HAP-1 (cell line): ENCODE data around the gene ITIH2.
A peak's percentile ranks its signal among the peaks of the same experiment; 100 is the strongest.
"Not testable (repeated sequence)": the region's sequence is repeated elsewhere in the genome, so short reads cannot be mapped to it uniquely, and the experiment has no call there.

Experiments used
- DNase-seq, 2 experiments: peaks; one replicate each; pipeline ENCODE4 v3.0.0-alpha.2; 2016 to 2020; ENCODE audit warnings: low spot score in 2 of 2
- H3K27me3 ChIP-seq: fragments of 250-450 bp; sonication (Bioruptor Pico); 2 replicates; pipeline ENCODE4 v1.5.1; 2020; ENCODE audit warnings: low read depth, mild to moderate bottlenecking, moderate library complexity
- H3K36me3 ChIP-seq: fragments of 250-450 bp; sonication (Bioruptor Pico); replicated peaks from 2 replicates; pipeline ENCODE4 v1.5.1; 2020; ENCODE audit warnings: mild to moderate bottlenecking
- H3K4me1 ChIP-seq: fragments of 250-450 bp; sonication (Bioruptor Pico); 2 replicates; pipeline ENCODE4 v1.5.1; 2020; ENCODE audit warnings: mild to moderate bottlenecking
- H3K4me3 ChIP-seq: fragments of 250-450 bp; sonication (Bioruptor Pico); 2 replicates; pipeline ENCODE4 v1.5.1; 2020; ENCODE audit warnings: mild to moderate bottlenecking, moderate library complexity
- H3K9me3 ChIP-seq: fragments of 250-450 bp; sonication (Bioruptor Pico); 2 replicates; pipeline ENCODE4 v1.5.1; 2020; ENCODE audit warnings: mild to moderate bottlenecking, moderate library complexity
- in situ Hi-C: fragments of 300-500 bp; cut with MboI; formaldehyde crosslinking; loops from 3 replicates; pipeline ENCODE4 v1.14.3; 2020; ENCODE audit warnings: low sequenced_read_pairs, inconsistent platforms, mixed read lengths

ITIH2 gene

DNA sequence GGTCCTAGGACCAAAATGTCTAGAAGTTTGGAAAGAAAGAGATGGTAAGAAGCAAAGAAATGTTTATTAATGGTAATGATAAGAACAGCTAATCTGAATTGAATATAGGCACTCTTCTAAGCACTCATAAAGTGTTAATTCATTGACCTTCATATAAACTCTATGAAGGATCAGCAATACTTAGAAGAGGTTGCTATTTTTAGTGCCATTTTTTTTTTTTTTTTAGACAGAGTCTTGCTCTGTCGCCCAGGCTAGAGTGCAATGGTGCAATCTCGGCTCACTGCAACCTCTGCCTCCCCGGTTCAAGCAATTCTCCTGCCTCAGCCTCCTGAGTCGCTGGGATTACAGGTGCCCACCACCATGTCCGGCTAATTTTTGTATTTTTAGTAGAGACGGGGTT, 79.1 kb downstream of the ITIH2 start:
- H3K4me3 ChIP-seq, H3K27me3 ChIP-seq, in situ Hi-C loops, H3K9me3 ChIP-seq, H3K4me1 ChIP-seq, DNase-seq: not testable (repeated sequence)
- H3K36me3 ChIP-seq: peaks cover 32% of the 10 kb centered on the region

DNA sequence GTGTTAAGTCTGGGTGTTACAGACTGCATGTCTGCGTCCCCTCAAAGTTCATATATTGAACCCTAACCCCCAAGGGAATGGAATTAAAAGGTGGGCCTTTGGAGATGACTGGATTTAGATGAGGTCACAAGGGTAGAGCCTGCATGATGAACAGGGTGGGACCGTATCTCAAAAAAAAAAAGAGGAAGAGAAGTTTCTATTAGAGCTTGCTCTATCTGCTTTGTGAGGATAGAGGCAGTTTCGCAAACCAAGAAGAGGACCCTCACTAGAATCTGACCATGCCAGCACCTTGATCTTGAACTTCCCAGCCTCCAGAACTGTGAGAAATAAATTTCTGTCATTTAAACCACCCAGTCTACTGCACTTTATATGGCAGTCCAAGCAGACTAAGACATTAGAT, 83.3 kb downstream of the ITIH2 start:
- Histone ChIP-seq H3K4me3 (peak overlapping the region; percentile 77), H3K4me1 (peaks cover 17% of the 10 kb centered on the region), H3K9me3 (no peaks in the 10 kb centered on the region), H3K27me3 (no peaks in the 10 kb centered on the region), H3K36me3 (peaks cover 3% of the 10 kb centered on the region; the same call in 1 of the 2 replicates)
- in situ Hi-C loops: no loop called here
- no peak for DNase-seq

DNA sequence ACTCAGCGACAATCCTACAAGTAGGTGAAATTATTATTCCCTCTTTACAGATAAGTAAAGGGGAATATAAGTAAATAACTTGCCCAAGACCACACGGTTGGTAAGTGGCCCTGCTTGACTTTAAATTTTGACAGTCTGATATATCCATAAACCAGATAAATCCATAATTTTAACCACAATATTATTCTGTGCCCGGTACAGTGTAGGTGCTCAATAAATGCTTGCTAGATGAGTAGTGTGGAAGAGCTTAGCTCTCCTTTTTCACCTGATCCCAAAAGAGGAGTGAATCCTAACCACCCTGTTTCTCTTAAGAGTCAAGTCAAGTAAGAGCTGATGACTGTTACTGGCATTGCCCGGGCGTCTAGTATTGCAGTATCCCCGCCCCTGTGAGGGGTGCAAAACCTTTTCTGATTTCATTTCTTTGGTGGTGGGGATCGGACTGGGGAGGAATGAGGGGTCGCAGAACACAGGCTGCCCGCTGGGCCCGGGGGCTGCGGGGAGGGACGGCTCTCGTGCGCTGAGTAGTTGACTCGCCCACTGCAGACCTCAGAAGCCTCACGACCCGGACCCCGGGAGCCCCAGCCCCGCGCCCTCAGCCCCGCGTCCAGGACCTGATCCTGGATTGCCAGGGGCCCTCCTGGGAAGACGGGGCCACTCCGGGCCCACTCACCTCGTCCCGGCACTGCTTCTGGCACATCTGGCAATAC, 84.2 kb downstream of the ITIH2 start:
- no peaks in the 10 kb centered on the region for H3K27me3 ChIP-seq
- no peaks in the 10 kb centered on the region for H3K9me3 ChIP-seq
- DNase-seq: no peak
- H3K4me1 ChIP-seq: peaks cover 24% of the 10 kb centered on the region
- in situ Hi-C loops: no loop called here
- H3K36me3 ChIP-seq: peaks cover 10% of the 10 kb centered on the region; the same call in 1 of the 2 replicates
- peak overlapping the region; percentile 77 for H3K4me3 ChIP-seq

DNA sequence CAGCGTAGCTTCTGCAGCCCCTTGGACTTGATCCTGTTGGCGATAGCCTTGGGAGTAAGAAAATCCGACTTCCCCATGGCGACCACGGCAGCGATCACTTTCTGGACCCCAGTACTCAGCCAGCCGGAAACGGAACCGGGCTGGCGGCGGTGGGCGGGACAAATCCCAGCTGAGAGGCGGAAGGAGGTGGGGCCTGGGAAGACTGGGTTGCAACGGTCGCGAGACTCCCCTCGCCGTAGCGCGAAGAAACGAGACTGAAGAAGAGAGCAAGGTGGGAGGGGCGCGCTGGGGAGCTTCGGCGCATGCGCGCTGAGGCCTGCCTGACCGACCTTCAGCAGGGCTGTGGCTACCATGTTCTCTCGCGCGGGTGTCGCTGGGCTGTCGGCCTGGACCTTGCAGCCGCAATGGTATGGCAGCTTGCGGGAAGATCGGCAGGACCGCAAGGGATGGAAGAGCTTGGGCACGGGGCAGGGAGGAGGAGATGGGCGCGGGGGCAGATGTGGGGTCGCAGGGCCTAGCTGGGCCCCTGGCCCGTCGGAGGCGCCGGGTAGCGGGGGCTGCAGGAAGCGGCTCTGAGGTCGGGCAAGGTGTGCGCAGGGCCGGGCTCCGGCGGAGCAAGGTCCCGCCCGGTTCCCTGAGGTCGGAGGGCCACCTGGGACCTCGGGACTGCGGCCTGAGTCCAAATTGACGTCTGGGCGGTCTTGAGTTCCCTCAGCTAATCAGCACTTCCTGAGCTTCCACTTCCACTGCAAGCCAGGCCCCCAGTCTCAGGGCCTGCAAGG, 84.9 kb downstream of the ITIH2 start, which contains the start of the genes ATP5F1C and KIN:
ATP5F1C (plus strand) TSS at position 321 of the 782 bp plus-strand sequence; CDS start at position 352, 31 bp downstream.
KIN (minus strand) TSS at position 137 of the 782 bp plus-strand sequence; CDS start at position 77, 60 bp downstream.
- H3K27me3 ChIP-seq: no peaks in the 10 kb centered on the region
- in situ Hi-C loops: no loop called here

DNA sequence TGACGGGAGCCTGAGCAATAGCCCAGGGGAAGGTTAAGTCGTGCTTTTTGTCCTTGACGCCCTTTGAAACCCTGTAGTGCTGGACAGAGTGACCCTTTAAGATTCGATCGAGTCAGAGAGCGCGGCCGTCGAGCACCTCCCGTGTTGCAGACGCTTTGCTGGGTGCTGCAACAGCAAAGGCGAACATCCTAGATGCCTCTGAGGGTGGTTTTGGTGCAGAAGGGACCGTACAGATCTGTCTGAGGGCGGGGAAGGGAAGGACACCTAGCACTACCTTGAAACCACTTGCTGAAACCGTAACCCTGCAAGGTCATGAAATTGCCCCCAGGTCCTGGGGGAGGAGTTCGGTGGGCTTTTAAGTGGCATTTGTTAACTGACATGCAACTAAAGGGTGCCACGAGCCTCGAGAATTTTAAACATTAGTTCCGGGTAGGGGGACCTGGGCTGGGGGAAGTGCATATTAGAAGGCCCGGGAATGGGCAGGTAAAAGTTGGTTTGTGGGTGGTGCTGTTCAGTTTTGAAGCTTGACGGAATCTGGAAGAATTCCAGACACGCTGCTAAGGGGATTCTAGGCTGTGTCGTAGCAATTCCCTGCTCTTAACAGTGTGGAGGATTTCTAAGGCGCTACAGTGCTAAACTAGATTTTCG, 85.6 kb downstream of the ITIH2 start:
- H3K36me3 ChIP-seq: peaks cover 10% of the 10 kb centered on the region; the same call in 1 of the 2 replicates
- in situ Hi-C loops: no loop called here
- H3K27me3 ChIP-seq: no peaks in the 10 kb centered on the region
- peak; percentile 30 to 41 for DNase-seq
- peak overlapping the region; percentile 77 for H3K4me3 ChIP-seq
- H3K9me3 ChIP-seq: no peaks in the 10 kb centered on the region
- peaks cover 32% of the 10 kb centered on the region for H3K4me1 ChIP-seq

More for the DNA sequence above, 84.9 kb downstream of the ITIH2 start, which contains the start of the genes ATP5F1C and KIN:
- Histone ChIP-seq H3K36me3 (peaks cover 10% of the 10 kb centered on the region; the same call in 1 of the 2 replicates), H3K4me3 (peak within 1 kb of the TSS; percentile 77), H3K9me3 (no peaks in the 10 kb centered on the region), H3K4me1 (peaks cover 30% of the 10 kb centered on the region)
- peak; percentile 94 to 97 for DNase-seq

DNA sequence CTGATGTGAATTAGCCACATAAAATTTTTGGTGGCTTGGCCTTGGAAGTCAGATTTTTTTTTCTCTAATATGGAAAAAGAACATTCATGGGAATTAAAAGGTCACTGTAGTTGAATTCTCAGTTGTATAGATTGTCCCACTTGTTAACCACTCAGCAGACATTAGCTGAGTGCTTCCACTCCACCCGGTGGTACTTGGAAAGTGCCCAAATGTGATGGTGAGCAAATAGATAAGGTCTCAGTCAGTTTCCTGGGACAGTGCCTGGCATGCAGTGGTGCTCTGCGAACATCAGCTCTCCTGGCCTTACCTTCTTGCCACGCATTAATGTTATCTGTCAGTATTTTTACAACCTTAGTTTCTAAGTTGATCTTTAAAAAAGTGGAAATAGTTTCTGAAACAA, 86.3 kb downstream of the ITIH2 start:
- in situ Hi-C loops: no loop called here
- peak overlapping the region; percentile 77 for H3K4me3 ChIP-seq
- no peaks in the 10 kb centered on the region for H3K9me3 ChIP-seq
- H3K36me3 ChIP-seq: peaks cover 12% of the 10 kb centered on the region
- H3K4me1 ChIP-seq: peaks cover 37% of the 10 kb centered on the region
- peak in 1 of 2 experiments; percentile 20 for DNase-seq
- H3K27me3 ChIP-seq: no peaks in the 10 kb centered on the region

DNA sequence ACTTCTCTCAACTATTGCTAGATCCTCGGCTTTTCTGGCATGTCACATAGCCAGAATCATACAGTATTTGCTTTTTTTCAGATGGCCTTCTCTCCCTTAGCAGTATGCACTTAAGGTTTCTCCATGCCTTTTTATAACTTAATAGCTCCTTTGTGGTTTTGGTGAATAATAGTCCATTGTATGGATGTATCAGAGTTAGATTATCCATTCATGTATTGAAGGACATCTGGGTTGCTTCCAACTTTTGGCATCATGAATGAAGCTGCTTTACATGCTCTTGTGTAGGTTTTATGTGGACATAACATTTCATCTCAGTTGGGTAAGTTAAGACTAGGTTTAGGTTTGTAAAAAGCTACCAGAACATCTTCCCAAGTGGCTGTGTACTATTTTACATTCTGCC, 89.4 kb downstream of the ITIH2 start:
- no peaks in the 10 kb centered on the region for H3K9me3 ChIP-seq
- H3K36me3 ChIP-seq: peaks cover 26% of the 10 kb centered on the region
- in situ Hi-C loops: no loop called here
- H3K27me3 ChIP-seq: no peaks in the 10 kb centered on the region
- H3K4me1 ChIP-seq: peaks cover 43% of the 10 kb centered on the region
- peak in 1 of 2 experiments; percentile 54 for DNase-seq
- no peak overlapping the region for H3K4me3 ChIP-seq

DNA sequence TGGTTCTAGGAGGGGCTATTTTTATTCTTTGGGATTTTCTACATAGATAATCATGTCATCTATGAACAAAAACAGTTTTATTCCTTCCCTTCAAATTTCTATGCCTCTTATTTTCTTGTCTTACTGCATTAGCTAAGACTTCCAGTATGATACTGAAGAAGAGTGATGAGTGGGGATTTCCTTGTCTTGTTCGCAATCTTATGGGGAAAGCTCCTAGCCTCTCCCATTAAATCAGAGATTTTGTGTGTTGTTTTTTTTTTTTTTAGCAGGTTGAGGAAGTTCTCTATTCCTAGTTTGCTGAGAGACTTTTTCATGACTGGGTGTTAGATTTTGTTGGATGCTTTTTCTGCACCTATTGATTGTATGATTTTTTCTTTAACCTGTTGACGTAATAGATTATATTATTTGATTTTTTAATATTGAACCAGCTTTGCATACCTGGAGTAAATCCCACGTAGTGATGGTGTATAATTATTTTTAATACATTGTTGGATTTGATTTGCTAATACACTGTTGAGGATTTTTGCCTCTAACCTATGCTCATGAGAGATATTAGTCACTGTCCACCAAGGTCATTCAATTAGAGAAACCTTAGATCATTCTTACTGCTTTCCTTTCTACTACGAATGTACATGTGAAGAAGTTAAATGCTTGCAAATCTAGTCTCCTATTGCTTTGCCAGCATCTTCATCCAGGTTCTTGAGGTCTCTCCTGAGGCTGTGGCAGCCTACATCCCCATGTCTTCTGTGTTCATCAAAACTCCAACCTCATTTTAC, 91.3 kb downstream of the ITIH2 start:
- H3K4me1 ChIP-seq: peaks cover 42% of the 10 kb centered on the region
- no peaks in the 10 kb centered on the region for H3K9me3 ChIP-seq
- DNase-seq: no peak
- no peaks in the 10 kb centered on the region for H3K27me3 ChIP-seq
- no peak overlapping the region for H3K4me3 ChIP-seq
- in situ Hi-C loops: no loop called here
- H3K36me3 ChIP-seq: peaks cover 37% of the 10 kb centered on the region

DNA sequence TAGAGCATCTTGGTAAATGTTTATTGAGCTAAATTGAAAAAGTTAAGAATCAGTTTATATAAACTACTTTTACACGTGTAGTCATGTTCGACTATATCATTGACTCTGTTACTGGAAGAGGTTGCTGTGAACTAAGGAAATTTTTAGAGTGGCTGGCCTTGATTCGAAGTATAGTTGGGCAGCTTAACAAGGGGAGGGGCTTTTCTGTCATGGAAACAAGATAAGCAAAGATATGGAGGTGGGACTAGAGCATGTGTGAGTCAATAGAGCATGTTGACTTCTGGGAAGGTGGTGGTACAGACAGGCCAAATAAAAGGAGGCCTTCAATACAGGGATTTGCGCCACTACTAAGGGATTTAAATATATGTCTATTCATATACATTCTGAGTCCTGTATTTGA, 92.5 kb downstream of the ITIH2 start:
- H3K27me3 ChIP-seq: no peaks in the 10 kb centered on the region
- in situ Hi-C loops: no loop called here
- H3K36me3 ChIP-seq: peaks cover 46% of the 10 kb centered on the region
- H3K4me1 ChIP-seq: peaks cover 31% of the 10 kb centered on the region
- peak; percentile 22 to 26 for DNase-seq
- no peaks in the 10 kb centered on the region for H3K9me3 ChIP-seq
- no peak overlapping the region for H3K4me3 ChIP-seq

DNA sequence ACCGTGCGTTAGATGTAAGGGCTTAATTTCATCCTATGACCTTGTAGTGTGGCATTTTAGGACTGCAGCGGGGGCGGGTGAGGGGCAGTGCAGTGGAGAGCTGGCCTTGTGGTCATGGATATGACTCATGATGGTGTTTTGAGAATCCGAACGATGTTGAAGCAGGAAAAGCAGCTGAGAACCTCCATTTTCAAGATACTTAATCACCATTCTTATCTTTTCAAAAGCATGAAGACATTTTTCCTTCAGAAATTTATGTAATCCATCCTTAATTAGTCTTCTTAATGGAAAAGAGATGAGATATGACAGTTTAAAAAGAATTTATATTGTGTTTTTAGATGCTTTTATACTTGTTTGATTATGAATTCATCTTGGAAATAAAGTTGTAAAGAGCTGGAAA, 94.5 kb downstream of the ITIH2 start:
- Histone ChIP-seq H3K4me1 (peaks cover 20% of the 10 kb centered on the region), H3K27me3 (no peaks in the 10 kb centered on the region), H3K36me3 (peaks cover 59% of the 10 kb centered on the region), H3K4me3 (no peak overlapping the region), H3K9me3 (no peaks in the 10 kb centered on the region)
- in situ Hi-C loops: no loop called here
- DNase-seq: no peak
